ENCODE results near the gene MANBA. TPM values are rescaled to one million over a fixed set of nuclear protein-coding genes. Genes with fewer than 3 reads are reported as not detected.

Gene MANBA
- polyA plus RNA-seq, 2 of the 4 experiments (the other 2 are of a cell fraction), result 9.3 to 10.4 TPM

- Histone ChIP-seq H3K4me1 (0 out of 3 replicates have a peak, but pooled peaks cover 2% of the 10 kb centered on the region), H3K4me2 (no peak overlapping the region), H3K4me3 (no peak overlapping the region), H3K27ac (no peak overlapping the region), H3K9me3 (no peaks in the 10 kb centered on the region)
- CTCF ChIA-PET, result no interaction called here
- POLR2A ChIA-PET, result no interaction called here
- TF ChIP-seq HDAC2 (IDR thresholded peaks at IDR 0.05) (no peak), ZC3H11A (IDR thresholded peaks at IDR 0.05) (no peak), RCOR1 (IDR thresholded peaks at IDR 0.05; ENCODE audit: low read depth, low read length) (no peak), JUNB (IDR thresholded peaks at IDR 0.05) (no peak), CTCF (IDR thresholded peaks at IDR 0.05) (no peak), BHLHE40 (IDR thresholded peaks at IDR 0.05; ENCODE audit: low read depth, low read length) (no peak)
- 97% methylated on average over 7 of the region's 7 CpGs for WGBS (ENCODE audit: missing lambda C conversion rate)
- FAIRE-seq (no peak), ATAC-seq (no peak), DNase-seq (ENCODE audit: low read depth in 1 of 2, low spot score in 1 of 2) (no peak)
Observed at GRCh38 chr4:102639598-102639997, 121.2 kb downstream of the MANBA start.

GRCh38 chr4:102638621-102639020, 122.1 kb downstream of the MANBA start:
- WGBS (ENCODE audit: missing lambda C conversion rate), result 28% methylated on average over 1 of the region's 1 CpG
- ChIA-PET CTCF (no interaction called here), POLR2A (no interaction called here)
- DNase-seq (ENCODE audit: low read depth in 1 of 2, low spot score in 1 of 2), result no peak
- TF ChIP-seq JUN (IDR thresholded peaks at IDR 0.05) (no peak), RARB (CRISPR knock-in tag; IDR thresholded peaks at IDR 0.05) (no peak)
- Histone ChIP-seq H3K27ac (no peak overlapping the region), H3K4me3 (no peak overlapping the region), H3K9me3 (no peaks in the 10 kb centered on the region), H3K4me2 (no peak overlapping the region), H3K4me1 (0 out of 3 replicates have a peak, but pooled peaks cover 2% of the 10 kb centered on the region)
- ATAC-seq, result no peak
- FAIRE-seq, result no peak

- Histone ChIP-seq H3K9me3 (no peaks in the 10 kb centered on the region), H3K4me3 (no peak overlapping the region), H3K4me2 (no peak overlapping the region), H3K27ac (no peak overlapping the region), H3K4me1 (0 out of 3 replicates have a peak, but pooled peaks cover 2% of the 10 kb centered on the region)
- FAIRE-seq, result no peak
- CTCF ChIA-PET, result no interaction called here
- TF ChIP-seq REST (IDR thresholded peaks at IDR 0.05) (no peak), NPAS2 (CRISPR knock-in tag; IDR thresholded peaks at IDR 0.05; ENCODE audit: borderline replicate concordance) (no peak), HOXB13 (CRISPR knock-in tag; IDR thresholded peaks at IDR 0.05; ENCODE audit: low read depth) (no peak), NR3C1 (IDR thresholded peaks at IDR 0.05) (no peak), POLR2A (IDR thresholded peaks at IDR 0.05; ENCODE audit: low read length) (no peak), ZC3H11A (IDR thresholded peaks at IDR 0.05) (no peak), MAX (IDR thresholded peaks at IDR 0.05) (no peak)
- ATAC-seq, result no peak
- 98% methylated on average over 3 of the region's 3 CpGs for WGBS (ENCODE audit: missing lambda C conversion rate)
- POLR2A ChIA-PET, result no interaction called here
- DNase-seq (ENCODE audit: low read depth in 1 of 2, low spot score in 1 of 2), result no peak
Observed at GRCh38 chr4:102637391-102637790, 123.4 kb downstream of the MANBA start.

- Histone ChIP-seq H3K4me3 (no peak overlapping the region), H3K4me1 (peaks cover 12% of the 10 kb centered on the region), H3K9me3 (no peaks in the 10 kb centered on the region), H3K27ac (no peak overlapping the region), H3K4me2 (no peak overlapping the region)
- no peak for ATAC-seq
- DNase-seq (ENCODE audit: low read depth in 1 of 2, low spot score in 1 of 2), result no peak
- WGBS (ENCODE audit: missing lambda C conversion rate), result 79% methylated on average over 5 of the region's 6 CpGs
- FAIRE-seq, result no peak
- TF ChIP-seq HOXB5 (CRISPR knock-in tag; IDR thresholded peaks at IDR 0.05), result no peak
- no peak for TF ChIP-seq USF2 (IDR thresholded peaks at IDR 0.05)
- no peak for TF ChIP-seq CBX2 (IDR thresholded peaks at IDR 0.05; ENCODE audit: borderline replicate concordance, low read depth)
- TF ChIP-seq ESRRA (IDR thresholded peaks at IDR 0.05; ENCODE audit: borderline replicate concordance, low read length), result no peak
- TF ChIP-seq MAZ (IDR thresholded peaks at IDR 0.05; ENCODE audit: borderline replicate concordance, low read depth, low read length), result no peak
- TF ChIP-seq ZSCAN20 (CRISPR knock-in tag; IDR thresholded peaks at IDR 0.05), result no peak
- TF ChIP-seq NFE2L2 (conservative IDR thresholded peaks at IDR 0.05; ENCODE audit: low read length), result no peak
- TF ChIP-seq CHD2 (IDR thresholded peaks at IDR 0.05; ENCODE audit: low read length, partially characterized antibody), result no peak
- no peak for TF ChIP-seq HEYL (CRISPR knock-in tag; IDR thresholded peaks at IDR 0.05)
- no peak for TF ChIP-seq JUN (IDR thresholded peaks at IDR 0.05)
- TF ChIP-seq HMGXB4 (CRISPR knock-in tag; IDR thresholded peaks at IDR 0.05; ENCODE audit: borderline replicate concordance), result no peak
- no peak for TF ChIP-seq HOXA7 (CRISPR knock-in tag; IDR thresholded peaks at IDR 0.05)
- no peak for TF ChIP-seq TFCP2L1 (CRISPR knock-in tag; IDR thresholded peaks at IDR 0.05)
- ChIA-PET POLR2A (no interaction called here), CTCF (interaction anchor here (0.6 to 0.7 kb wide), 2 partner anchors 13 to 241 kb away, joined by 3 read pairs; no protein-coding TSS in a partner anchor)
Observed at GRCh38 chr4:102633100-102633499, 127.7 kb downstream of the MANBA start.

Measured in A549 (cell line).